D721Med (cell line): ENCODE results near the gene KRTAP12-1.

Source experiments
- DNase-seq: peaks from one replicate; pipeline ENCODE4 v3.0.0; 2011; ENCODE audit warnings: low spot score; ENCODE audit not compliant: insufficient read length
- FAIRE-seq: peaks from 2 replicates; lab custom pipeline; 2011; peaks lifted over from hg19 to GRCh38; lab: Jason Lieb, UNC
- TF ChIP-seq, protein P1 (sequence below): IDR thresholded peaks from 2 replicates; pipeline ENCODE4 v1.5.1; 2012; ENCODE audit warnings: mild to moderate bottlenecking, control low read depth; ENCODE audit not compliant: insufficient read depth; ENCODE audit errors: missing control alignments

The KRTAP12-1 gene

GRCh38 chr21:44711327-44712202 lies 29.6 kb upstream of the KRTAP12-1 start, which contains the start of gene TSPEAR:
TSPEAR (minus strand) TSS chr21:44711572; CDS start chr21:44711514, 58 bp downstream.
- DNase-seq = no peak
- FAIRE-seq = no peak
- TF ChIP-seq, protein P1, sequence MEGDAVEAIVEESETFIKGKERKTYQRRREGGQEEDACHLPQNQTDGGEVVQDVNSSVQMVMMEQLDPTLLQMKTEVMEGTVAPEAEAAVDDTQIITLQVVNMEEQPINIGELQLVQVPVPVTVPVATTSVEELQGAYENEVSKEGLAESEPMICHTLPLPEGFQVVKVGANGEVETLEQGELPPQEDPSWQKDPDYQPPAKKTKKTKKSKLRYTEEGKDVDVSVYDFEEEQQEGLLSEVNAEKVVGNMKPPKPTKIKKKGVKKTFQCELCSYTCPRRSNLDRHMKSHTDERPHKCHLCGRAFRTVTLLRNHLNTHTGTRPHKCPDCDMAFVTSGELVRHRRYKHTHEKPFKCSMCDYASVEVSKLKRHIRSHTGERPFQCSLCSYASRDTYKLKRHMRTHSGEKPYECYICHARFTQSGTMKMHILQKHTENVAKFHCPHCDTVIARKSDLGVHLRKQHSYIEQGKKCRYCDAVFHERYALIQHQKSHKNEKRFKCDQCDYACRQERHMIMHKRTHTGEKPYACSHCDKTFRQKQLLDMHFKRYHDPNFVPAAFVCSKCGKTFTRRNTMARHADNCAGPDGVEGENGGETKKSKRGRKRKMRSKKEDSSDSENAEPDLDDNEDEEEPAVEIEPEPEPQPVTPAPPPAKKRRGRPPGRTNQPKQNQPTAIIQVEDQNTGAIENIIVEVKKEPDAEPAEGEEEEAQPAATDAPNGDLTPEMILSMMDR = no peak

DNA sequence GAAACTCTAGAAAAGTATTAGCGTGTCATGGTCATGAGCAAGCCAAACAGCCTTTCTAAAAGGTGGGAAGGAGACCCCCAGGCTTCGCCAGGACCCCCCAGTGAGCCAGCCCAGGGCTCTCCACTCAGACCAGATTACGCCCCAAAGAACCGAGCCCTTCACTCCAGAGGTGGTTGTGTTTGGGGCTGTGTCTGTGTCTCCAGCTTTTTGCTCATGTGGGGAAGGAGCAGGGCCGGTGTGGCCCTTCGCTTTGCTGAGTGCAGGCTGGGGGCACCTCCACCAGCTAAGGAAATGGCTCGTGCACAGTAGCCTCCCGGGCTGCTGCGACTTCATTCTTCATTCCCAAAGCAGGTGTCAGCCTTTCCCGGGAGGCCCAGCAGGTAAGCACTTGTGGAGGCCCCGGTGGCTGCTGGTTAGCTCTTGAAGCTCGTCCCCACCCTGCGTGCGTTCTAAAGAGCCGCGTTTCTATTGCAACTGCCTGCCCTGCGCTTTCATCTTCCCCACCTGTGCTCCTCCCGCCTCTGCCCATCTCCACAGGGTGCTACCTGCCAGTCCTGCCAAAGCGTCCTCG lies 28.9 kb upstream of the KRTAP12-1 start:
- no peak for FAIRE-seq
- DNase-seq = no peak
- TF ChIP-seq, protein P1 = no peak

DNA sequence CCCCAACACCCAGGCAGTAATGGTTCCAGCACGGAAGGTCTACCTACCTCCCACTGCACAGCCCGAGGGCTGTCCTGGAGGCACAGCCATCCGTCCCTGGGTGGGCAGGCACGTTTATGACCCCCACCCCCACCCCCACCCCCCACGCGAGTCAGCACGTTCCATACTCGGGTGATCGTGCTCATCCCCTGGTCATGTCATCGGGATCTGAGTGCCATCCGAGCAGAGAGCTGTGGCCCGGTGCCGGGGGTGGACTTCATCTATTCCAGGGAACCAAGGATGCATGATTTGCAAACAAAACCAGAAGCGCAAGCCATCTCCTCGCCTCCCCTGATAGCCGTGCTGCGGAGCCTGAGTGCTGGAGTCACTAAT lies 28.3 kb upstream of the KRTAP12-1 start:
- no peak for DNase-seq
- TF ChIP-seq, protein P1 = no peak
- FAIRE-seq = no peak

- TF ChIP-seq, protein P1 = no peak
- no peak for FAIRE-seq
- DNase-seq = no peak
Observed at GRCh38 chr21:44709426-44710293, 27.7 kb upstream of the KRTAP12-1 start.

- TF ChIP-seq, protein P1 = no peak
- DNase-seq = no peak
- FAIRE-seq = no peak
Observed at GRCh38 chr21:44708866-44709425, 27.0 kb upstream of the KRTAP12-1 start.

GRCh38 chr21:44708213-44708865 lies 26.4 kb upstream of the KRTAP12-1 start:
- FAIRE-seq (no peak), DNase-seq (no peak)
- TF ChIP-seq, protein P1 = no peak
